ENCODE measurements around the gene MRPL22. TPM values are rescaled to one million over a fixed set of nuclear protein-coding genes. Genes with fewer than 3 reads are reported as not detected.

MRPL22 gene
- total RNA-seq, 1 experiment from 2014 or later = 77.2 TPM

DNA sequence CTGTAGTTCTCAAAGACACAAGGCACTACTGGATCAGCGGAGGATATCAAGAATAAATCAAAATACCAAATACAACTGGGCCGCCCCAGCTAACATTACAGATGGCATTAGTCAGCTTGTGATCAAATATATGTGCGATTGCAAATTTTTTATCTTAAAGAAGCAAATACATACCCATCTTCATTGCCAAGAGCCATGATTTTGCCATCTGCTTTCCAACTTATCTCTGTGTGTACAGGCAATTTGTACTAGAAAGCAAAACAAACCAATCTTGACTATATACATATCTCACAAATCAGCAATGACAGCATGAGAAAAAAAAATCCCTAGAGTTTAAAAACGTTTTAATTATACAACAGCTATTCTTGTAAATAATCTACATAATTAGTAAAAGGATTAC lies 23.1 kb upstream of the MRPL22 start:
- no peak for TF ChIP-seq CTCF (conservative IDR thresholded peaks at IDR 0.05)
- no peak overlapping the region for H2BK20ac ChIP-seq (ENCODE audit: low read depth, low read length, poor library complexity, severe bottlenecking)
- WGBS (ENCODE audit: extremely low coverage, insufficient read length, low lambda C conversion rate) = no CpG with 5 or more reads among the region's 4 CpGs
- no peaks in the 10 kb centered on the region for H3K79me2 ChIP-seq (ENCODE audit: insufficient read depth, low read length)
- H2AFZ ChIP-seq (ENCODE audit: low read length) = no peak overlapping the region
- no peaks in the 10 kb centered on the region for H4K20me1 ChIP-seq (ENCODE audit: control insufficient read depth, insufficient read depth, insufficient read length)
- no peak for DNase-seq
- H3K56ac ChIP-seq (ENCODE audit: insufficient read length, low read depth, low read length) = no peak overlapping the region
- no peak overlapping the region for H2BK120ac ChIP-seq (ENCODE audit: low read depth, low read length, poor library complexity, severe bottlenecking)
- no peaks in the 10 kb centered on the region for H3K9me3 ChIP-seq (ENCODE audit: control insufficient read depth, low read depth, low read length)
- no peak overlapping the region for H3K14ac ChIP-seq (ENCODE audit: insufficient read depth, low read length)
- no peak overlapping the region for H2BK12ac ChIP-seq (ENCODE audit: insufficient read length, low read depth, low read length)
- Mint-ChIP-seq H3K27ac (no peak overlapping the region), H3K9me3 (no peaks in the 10 kb centered on the region), H3K27me3 (ENCODE audit: low read depth) (no peaks in the 10 kb centered on the region), H3K4me3 (no peak overlapping the region), H3K4me1 (no peaks in the 10 kb centered on the region), H3K36me3 (ENCODE audit: insufficient read depth in 1 of 3, low read depth in 3 of 3) (peaks cover 13 to 68% (median 46%) of the 10 kb centered on the region in 3 experiments)
- H3K4me1 ChIP-seq (ENCODE audit: insufficient read depth, low read length) = no peaks in the 10 kb centered on the region
- no peaks in the 10 kb centered on the region for H3K27me3 ChIP-seq (ENCODE audit: insufficient read depth, low read length)
- no peak overlapping the region for H3K4me2 ChIP-seq (ENCODE audit: insufficient read depth, insufficient read length, low read length)
- H2BK5ac ChIP-seq (ENCODE audit: insufficient read length, low read length) = no peak overlapping the region
- no peak overlapping the region for H3K4ac ChIP-seq (ENCODE audit: low read depth, low read length)
- no peaks in the 10 kb centered on the region for H3K23me2 ChIP-seq (ENCODE audit: insufficient read length, low read depth, low read length, poor library complexity, severe bottlenecking)
- H3K79me1 ChIP-seq (ENCODE audit: insufficient read depth, low read depth, low read length, poor library complexity, severe bottlenecking) = no peaks in the 10 kb centered on the region
- H4K8ac ChIP-seq (replicated peaks; ENCODE audit: insufficient read length, low read depth, low read length) = no peak overlapping the region
- no peak overlapping the region for H3K18ac ChIP-seq (ENCODE audit: insufficient read length, low read depth, low read length)
- H2AK5ac ChIP-seq (ENCODE audit: insufficient read length, low read length) = no peak overlapping the region
- no peak overlapping the region for H4K5ac ChIP-seq (ENCODE audit: insufficient read length, low read depth, low read length)
- no peak overlapping the region for H4K91ac ChIP-seq (ENCODE audit: insufficient read length, low read depth, low read length)
- no peak overlapping the region for H3K23ac ChIP-seq (ENCODE audit: insufficient read length, low read depth, low read length)
- no peak overlapping the region for H3T11ph ChIP-seq (ENCODE audit: low read length)
- H3K27ac ChIP-seq (ENCODE audit: insufficient read length, low read depth, low read length) = no peak overlapping the region
- no peak overlapping the region for H3K9ac ChIP-seq (ENCODE audit: extremely low read depth, insufficient read length, low read length)
- H2BK15ac ChIP-seq (ENCODE audit: low read depth, low read length) = no peak overlapping the region
